WTC11 (cell line): Measurements from ENCODE around the gene DAB1. TPM values are rescaled to one million over a fixed set of nuclear protein-coding genes. Genes with fewer than 3 reads are reported as not detected.

ENCODE experiments used
- ATAC-seq: fragments of 200-7000 bp; cut with Tn5 transposase; 2 replicates; pipeline ENCODE4 v1.10.0; 2021; ENCODE audit warnings: mild to moderate bottlenecking, moderate library complexity
- CTCF ChIA-PET: fragments of 300-600 bp; sonication (Branson Sonifier 250); formaldehyde crosslinking; loops from one replicate; lab custom pipeline; 2021; ENCODE audit warnings: antibody characterized with exemption; lab: Charles Lee
- POLR2A ChIA-PET: fragments of 350-600 bp; sonication (Branson Sonifier 250); formaldehyde crosslinking; loops from one replicate; lab custom pipeline; 2021; ENCODE audit warnings: antibody characterized with exemption; lab: Charles Lee
- DNase-seq: peaks from one replicate; pipeline ENCODE4 v3.0.0; 2021; ENCODE audit warnings: low spot score
- H3K27ac Mint-ChIP-seq: 2 replicates; pipeline ENCODE4 v1.8.0; 2021; ENCODE audit warnings: mixed read lengths
- H3K27me3 Mint-ChIP-seq: 2 replicates; pipeline ENCODE4 v1.8.0; 2021; ENCODE audit warnings: low read depth, mild to moderate bottlenecking, moderate library complexity, mixed read lengths
- H3K36me3 Mint-ChIP-seq: 2 replicates; pipeline ENCODE4 v1.8.0; 2021; ENCODE audit warnings: mixed read lengths
- H3K4me1 Mint-ChIP-seq: 2 replicates; pipeline ENCODE4 v1.8.0; 2022; ENCODE audit warnings: mixed read lengths
- H3K4me3 Mint-ChIP-seq: 2 replicates; pipeline ENCODE4 v1.8.0; 2021; ENCODE audit warnings: mild to moderate bottlenecking, moderate library complexity, mixed read lengths
- H3K9me3 Mint-ChIP-seq: 2 replicates; pipeline ENCODE4 v1.8.0; 2021; ENCODE audit warnings: mixed read lengths
- CREM ChIP-seq: sonication (generic); formaldehyde crosslinking; IDR thresholded peaks from 2 replicates; pipeline ENCODE4 v1.8.1; 2022; ENCODE audit warnings: mild to moderate bottlenecking, missing genetic modification reagents, moderate library complexity
- FOXP1 ChIP-seq: sonication (generic); formaldehyde crosslinking; IDR thresholded peaks from 2 replicates; pipeline ENCODE4 v1.8.0; 2022; ENCODE audit warnings: missing genetic modification reagents, mild to moderate bottlenecking, moderate library complexity, borderline replicate concordance
- KAT7 ChIP-seq: sonication (generic); formaldehyde crosslinking; IDR thresholded peaks from 2 replicates; pipeline ENCODE4 v1.8.1; 2023; ENCODE audit warnings: missing genetic modification reagents, mild to moderate bottlenecking, borderline replicate concordance
- MXD4 ChIP-seq: fragments of 250-450 bp; sonication (Bioruptor Pico); IDR thresholded peaks from 2 replicates; pipeline ENCODE4 v1.8.0; 2021; ENCODE audit warnings: mild to moderate bottlenecking, moderate library complexity, borderline replicate concordance
- NR2C2 ChIP-seq: sonication (generic); formaldehyde crosslinking; IDR thresholded peaks from 2 replicates; pipeline ENCODE4 v1.8.0; 2022; ENCODE audit warnings: mild to moderate bottlenecking, missing genetic modification reagents
- RELA ChIP-seq: sonication (generic); formaldehyde crosslinking; IDR thresholded peaks from 2 replicates; pipeline ENCODE4 v1.8.1; 2022; ENCODE audit warnings: missing genetic modification reagents, mild to moderate bottlenecking, borderline replicate concordance
- ZNF232 ChIP-seq: sonication (generic); formaldehyde crosslinking; IDR thresholded peaks from 2 replicates; pipeline ENCODE4 v1.8.0; 2022; ENCODE audit warnings: mild to moderate bottlenecking, missing genetic modification reagents
- total RNA-seq: library from RNA; stranded (reverse); gene quantifications from 3 replicates; pipeline ENCODE4 v1.2.3, GENCODE V29; 2021
- TF ChIP-seq, protein P1 (sequence below): sonication (generic); formaldehyde crosslinking; IDR thresholded peaks from 2 replicates; pipeline ENCODE4 v1.8.0; 2022; ENCODE audit warnings: missing genetic modification reagents
- TF ChIP-seq, protein P2 (sequence below): fragments of 250-450 bp; sonication (Bioruptor Pico); IDR thresholded peaks from 2 replicates; pipeline ENCODE4 v1.9.0; 2021; ENCODE audit warnings: mild to moderate bottlenecking
- TF ChIP-seq, protein P3 (sequence below): sonication (generic); formaldehyde crosslinking; IDR thresholded peaks from 2 replicates; pipeline ENCODE4 v1.8.1; 2022; ENCODE audit warnings: low read depth, mild to moderate bottlenecking, moderate library complexity, missing genetic modification reagents, borderline replicate concordance
- TF ChIP-seq, protein P4 (sequence below): sonication (generic); formaldehyde crosslinking; conservative IDR thresholded peaks from 2 replicates; pipeline ENCODE4 v1.8.1; 2022; ENCODE audit warnings: mild to moderate bottlenecking, missing genetic modification reagents
- TF ChIP-seq, protein P5 (sequence below): sonication (generic); formaldehyde crosslinking; conservative IDR thresholded peaks from 2 replicates; pipeline ENCODE4 v1.8.1; 2023; ENCODE audit warnings: mild to moderate bottlenecking, low read depth, missing genetic modification reagents, moderate library complexity
- TF ChIP-seq, protein P6 (sequence below): fragments of 250-450 bp; sonication (Bioruptor Pico); IDR thresholded peaks from 2 replicates; pipeline ENCODE4 v1.8.0; 2021; ENCODE audit warnings: mild to moderate bottlenecking
- TF ChIP-seq, protein P7 (sequence below): sonication (generic); formaldehyde crosslinking; IDR thresholded peaks from 2 replicates; pipeline ENCODE4 v1.8.1; 2023; ENCODE audit warnings: mild to moderate bottlenecking, missing genetic modification reagents

Gene DAB1
- total RNA-seq, 1 experiment from 2014 or later: 10.7 TPM

DNA sequence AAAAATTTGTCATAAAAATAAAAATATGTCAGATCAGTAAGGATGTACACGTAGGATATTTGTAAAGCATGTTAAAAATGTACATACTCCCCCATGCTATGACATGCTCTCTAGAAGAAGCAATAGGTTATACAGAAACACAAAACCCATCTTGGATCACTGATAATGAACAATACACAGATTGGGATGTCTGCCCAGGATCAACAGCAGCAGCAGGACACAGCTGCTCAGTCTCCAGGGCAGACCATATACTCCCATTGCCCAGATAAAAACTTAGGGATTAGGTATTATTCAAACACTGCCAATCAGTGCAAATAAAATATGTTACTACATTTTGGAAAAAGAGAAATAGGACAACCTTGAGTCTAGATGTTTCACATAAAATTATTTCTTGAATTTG is 39.0 kb downstream of the DAB1 start:
- ATAC-seq (no peak), DNase-seq (no peak)
- CTCF ChIA-PET: no interaction called here
- H3K27ac Mint-ChIP-seq: no peak overlapping the region
- POLR2A ChIA-PET: no interaction called here
- H3K36me3 Mint-ChIP-seq: no peaks in the 10 kb centered on the region
- no peak overlapping the region for H3K4me3 Mint-ChIP-seq
- TF ChIP-seq, protein P1, sequence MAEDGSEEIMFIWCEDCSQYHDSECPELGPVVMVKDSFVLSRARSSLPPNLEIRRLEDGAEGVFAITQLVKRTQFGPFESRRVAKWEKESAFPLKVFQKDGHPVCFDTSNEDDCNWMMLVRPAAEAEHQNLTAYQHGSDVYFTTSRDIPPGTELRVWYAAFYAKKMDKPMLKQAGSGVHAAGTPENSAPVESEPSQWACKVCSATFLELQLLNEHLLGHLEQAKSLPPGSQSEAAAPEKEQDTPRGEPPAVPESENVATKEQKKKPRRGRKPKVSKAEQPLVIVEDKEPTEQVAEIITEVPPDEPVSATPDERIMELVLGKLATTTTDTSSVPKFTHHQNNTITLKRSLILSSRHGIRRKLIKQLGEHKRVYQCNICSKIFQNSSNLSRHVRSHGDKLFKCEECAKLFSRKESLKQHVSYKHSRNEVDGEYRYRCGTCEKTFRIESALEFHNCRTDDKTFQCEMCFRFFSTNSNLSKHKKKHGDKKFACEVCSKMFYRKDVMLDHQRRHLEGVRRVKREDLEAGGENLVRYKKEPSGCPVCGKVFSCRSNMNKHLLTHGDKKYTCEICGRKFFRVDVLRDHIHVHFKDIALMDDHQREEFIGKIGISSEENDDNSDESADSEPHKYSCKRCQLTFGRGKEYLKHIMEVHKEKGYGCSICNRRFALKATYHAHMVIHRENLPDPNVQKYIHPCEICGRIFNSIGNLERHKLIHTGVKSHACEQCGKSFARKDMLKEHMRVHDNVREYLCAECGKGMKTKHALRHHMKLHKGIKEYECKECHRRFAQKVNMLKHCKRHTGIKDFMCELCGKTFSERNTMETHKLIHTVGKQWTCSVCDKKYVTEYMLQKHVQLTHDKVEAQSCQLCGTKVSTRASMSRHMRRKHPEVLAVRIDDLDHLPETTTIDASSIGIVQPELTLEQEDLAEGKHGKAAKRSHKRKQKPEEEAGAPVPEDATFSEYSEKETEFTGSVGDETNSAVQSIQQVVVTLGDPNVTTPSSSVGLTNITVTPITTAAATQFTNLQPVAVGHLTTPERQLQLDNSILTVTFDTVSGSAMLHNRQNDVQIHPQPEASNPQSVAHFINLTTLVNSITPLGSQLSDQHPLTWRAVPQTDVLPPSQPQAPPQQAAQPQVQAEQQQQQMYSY (CRISPR knock-in tag): no peak
- TF ChIP-seq KAT7 (CRISPR knock-in tag) (no peak), FOXP1 (CRISPR knock-in tag) (no peak), ZNF232 (CRISPR knock-in tag) (no peak), MXD4 (no peak), CREM (no peak), RELA (CRISPR knock-in tag) (no peak), NR2C2 (CRISPR knock-in tag) (no peak)
- TF ChIP-seq, protein P2, sequence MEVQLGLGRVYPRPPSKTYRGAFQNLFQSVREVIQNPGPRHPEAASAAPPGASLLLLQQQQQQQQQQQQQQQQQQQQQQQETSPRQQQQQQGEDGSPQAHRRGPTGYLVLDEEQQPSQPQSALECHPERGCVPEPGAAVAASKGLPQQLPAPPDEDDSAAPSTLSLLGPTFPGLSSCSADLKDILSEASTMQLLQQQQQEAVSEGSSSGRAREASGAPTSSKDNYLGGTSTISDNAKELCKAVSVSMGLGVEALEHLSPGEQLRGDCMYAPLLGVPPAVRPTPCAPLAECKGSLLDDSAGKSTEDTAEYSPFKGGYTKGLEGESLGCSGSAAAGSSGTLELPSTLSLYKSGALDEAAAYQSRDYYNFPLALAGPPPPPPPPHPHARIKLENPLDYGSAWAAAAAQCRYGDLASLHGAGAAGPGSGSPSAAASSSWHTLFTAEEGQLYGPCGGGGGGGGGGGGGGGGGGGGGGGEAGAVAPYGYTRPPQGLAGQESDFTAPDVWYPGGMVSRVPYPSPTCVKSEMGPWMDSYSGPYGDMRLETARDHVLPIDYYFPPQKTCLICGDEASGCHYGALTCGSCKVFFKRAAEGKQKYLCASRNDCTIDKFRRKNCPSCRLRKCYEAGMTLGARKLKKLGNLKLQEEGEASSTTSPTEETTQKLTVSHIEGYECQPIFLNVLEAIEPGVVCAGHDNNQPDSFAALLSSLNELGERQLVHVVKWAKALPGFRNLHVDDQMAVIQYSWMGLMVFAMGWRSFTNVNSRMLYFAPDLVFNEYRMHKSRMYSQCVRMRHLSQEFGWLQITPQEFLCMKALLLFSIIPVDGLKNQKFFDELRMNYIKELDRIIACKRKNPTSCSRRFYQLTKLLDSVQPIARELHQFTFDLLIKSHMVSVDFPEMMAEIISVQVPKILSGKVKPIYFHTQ (CRISPR knock-in tag): no peak
- TF ChIP-seq, protein P3, sequence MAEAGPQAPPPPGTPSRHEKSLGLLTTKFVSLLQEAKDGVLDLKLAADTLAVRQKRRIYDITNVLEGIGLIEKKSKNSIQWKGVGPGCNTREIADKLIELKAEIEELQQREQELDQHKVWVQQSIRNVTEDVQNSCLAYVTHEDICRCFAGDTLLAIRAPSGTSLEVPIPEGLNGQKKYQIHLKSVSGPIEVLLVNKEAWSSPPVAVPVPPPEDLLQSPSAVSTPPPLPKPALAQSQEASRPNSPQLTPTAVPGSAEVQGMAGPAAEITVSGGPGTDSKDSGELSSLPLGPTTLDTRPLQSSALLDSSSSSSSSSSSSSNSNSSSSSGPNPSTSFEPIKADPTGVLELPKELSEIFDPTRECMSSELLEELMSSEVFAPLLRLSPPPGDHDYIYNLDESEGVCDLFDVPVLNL (CRISPR knock-in tag): no peak
- TF ChIP-seq, protein P4, sequence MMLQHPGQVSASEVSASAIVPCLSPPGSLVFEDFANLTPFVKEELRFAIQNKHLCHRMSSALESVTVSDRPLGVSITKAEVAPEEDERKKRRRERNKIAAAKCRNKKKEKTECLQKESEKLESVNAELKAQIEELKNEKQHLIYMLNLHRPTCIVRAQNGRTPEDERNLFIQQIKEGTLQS (CRISPR knock-in tag): no peak
- TF ChIP-seq, protein P5, sequence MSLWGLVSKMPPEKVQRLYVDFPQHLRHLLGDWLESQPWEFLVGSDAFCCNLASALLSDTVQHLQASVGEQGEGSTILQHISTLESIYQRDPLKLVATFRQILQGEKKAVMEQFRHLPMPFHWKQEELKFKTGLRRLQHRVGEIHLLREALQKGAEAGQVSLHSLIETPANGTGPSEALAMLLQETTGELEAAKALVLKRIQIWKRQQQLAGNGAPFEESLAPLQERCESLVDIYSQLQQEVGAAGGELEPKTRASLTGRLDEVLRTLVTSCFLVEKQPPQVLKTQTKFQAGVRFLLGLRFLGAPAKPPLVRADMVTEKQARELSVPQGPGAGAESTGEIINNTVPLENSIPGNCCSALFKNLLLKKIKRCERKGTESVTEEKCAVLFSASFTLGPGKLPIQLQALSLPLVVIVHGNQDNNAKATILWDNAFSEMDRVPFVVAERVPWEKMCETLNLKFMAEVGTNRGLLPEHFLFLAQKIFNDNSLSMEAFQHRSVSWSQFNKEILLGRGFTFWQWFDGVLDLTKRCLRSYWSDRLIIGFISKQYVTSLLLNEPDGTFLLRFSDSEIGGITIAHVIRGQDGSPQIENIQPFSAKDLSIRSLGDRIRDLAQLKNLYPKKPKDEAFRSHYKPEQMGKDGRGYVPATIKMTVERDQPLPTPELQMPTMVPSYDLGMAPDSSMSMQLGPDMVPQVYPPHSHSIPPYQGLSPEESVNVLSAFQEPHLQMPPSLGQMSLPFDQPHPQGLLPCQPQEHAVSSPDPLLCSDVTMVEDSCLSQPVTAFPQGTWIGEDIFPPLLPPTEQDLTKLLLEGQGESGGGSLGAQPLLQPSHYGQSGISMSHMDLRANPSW (CRISPR knock-in tag): no peak
- TF ChIP-seq, protein P6, sequence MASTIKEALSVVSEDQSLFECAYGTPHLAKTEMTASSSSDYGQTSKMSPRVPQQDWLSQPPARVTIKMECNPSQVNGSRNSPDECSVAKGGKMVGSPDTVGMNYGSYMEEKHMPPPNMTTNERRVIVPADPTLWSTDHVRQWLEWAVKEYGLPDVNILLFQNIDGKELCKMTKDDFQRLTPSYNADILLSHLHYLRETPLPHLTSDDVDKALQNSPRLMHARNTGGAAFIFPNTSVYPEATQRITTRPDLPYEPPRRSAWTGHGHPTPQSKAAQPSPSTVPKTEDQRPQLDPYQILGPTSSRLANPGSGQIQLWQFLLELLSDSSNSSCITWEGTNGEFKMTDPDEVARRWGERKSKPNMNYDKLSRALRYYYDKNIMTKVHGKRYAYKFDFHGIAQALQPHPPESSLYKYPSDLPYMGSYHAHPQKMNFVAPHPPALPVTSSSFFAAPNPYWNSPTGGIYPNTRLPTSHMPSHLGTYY (CRISPR knock-in tag): no peak
- TF ChIP-seq, protein P7, sequence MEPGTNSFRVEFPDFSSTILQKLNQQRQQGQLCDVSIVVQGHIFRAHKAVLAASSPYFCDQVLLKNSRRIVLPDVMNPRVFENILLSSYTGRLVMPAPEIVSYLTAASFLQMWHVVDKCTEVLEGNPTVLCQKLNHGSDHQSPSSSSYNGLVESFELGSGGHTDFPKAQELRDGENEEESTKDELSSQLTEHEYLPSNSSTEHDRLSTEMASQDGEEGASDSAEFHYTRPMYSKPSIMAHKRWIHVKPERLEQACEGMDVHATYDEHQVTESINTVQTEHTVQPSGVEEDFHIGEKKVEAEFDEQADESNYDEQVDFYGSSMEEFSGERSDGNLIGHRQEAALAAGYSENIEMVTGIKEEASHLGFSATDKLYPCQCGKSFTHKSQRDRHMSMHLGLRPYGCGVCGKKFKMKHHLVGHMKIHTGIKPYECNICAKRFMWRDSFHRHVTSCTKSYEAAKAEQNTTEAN (CRISPR knock-in tag): no peak
- H3K27me3 Mint-ChIP-seq: no peaks in the 10 kb centered on the region
- H3K4me1 Mint-ChIP-seq: peaks cover 23% of the 10 kb centered on the region
- H3K9me3 Mint-ChIP-seq: no peaks in the 10 kb centered on the region
